NCI-H2196 (cell line): ENCODE measurements around the gene GRN.
A peak's percentile ranks its signal among the peaks of the same experiment; 100 is the strongest.

ENCODE experiments used
- DNase-seq: peaks from one replicate; lab custom pipeline; 2025; ENCODE audit not compliant: unreplicated experiment; lab: John Stamatoyannopoulos, UW

Gene GRN

GRCh38 chr17:44344939-44345453, at the start of gene GRN:
GRN (plus strand) TSS chr17:44345302; CDS start chr17:44349165, 3,863 bp downstream.
- DNase-seq, result peak; percentile 98

GRCh38 chr17:44297975-44298374, 47.1 kb upstream of the GRN start:
- no peak for DNase-seq

- no peak for DNase-seq
These were observed 40.5 kb upstream of the GRN start for GRCh38 chr17:44304651-44305050.

- peak; percentile 87 for DNase-seq
These were observed 37.5 kb upstream of the GRN start for GRCh38 chr17:44307387-44308186.

GRCh38 chr17:44308320-44308818, 36.7 kb upstream of the GRN start, which contains the start of gene RUNDC3A:
RUNDC3A (plus strand) TSS chr17:44308601; CDS start chr17:44308833, 232 bp downstream.
- peak; percentile 85 for DNase-seq

GRCh38 chr17:44308865-44309264, 36.2 kb upstream of the GRN start:
- DNase-seq, result peak; percentile 26

GRCh38 chr17:44309472-44309871, 35.6 kb upstream of the GRN start:
- no peak for DNase-seq

- DNase-seq, result no peak
These were observed 34.9 kb upstream of the GRN start for GRCh38 chr17:44310188-44310587.

GRCh38 chr17:44310609-44311376, 34.3 kb upstream of the GRN start:
- no peak for DNase-seq

GRCh38 chr17:44311562-44312181, 33.4 kb upstream of the GRN start:
- no peak for DNase-seq

- DNase-seq, result no peak
These were observed 32.6 kb upstream of the GRN start for GRCh38 chr17:44312396-44313104.

- DNase-seq, result no peak
These were observed 31.1 kb upstream of the GRN start for GRCh38 chr17:44314031-44314430.

GRCh38 chr17:44314524-44314868, 30.6 kb upstream of the GRN start:
- peak; percentile 8 for DNase-seq

- peak; percentile 77 for DNase-seq
These were observed 30.0 kb upstream of the GRN start for GRCh38 chr17:44314869-44315661.

GRCh38 chr17:44315760-44316731, 29.1 kb upstream of the GRN start:
- no peak for DNase-seq

- DNase-seq, result no peak
These were observed 27.6 kb upstream of the GRN start for GRCh38 chr17:44317545-44317944.

GRCh38 chr17:44318077-44318892, 26.8 kb upstream of the GRN start:
- no peak for DNase-seq

GRCh38 chr17:44320066-44320465, 25.0 kb upstream of the GRN start:
- no peak for DNase-seq
